Vagina (tissue), 2 donors: Measurements from ENCODE around the gene VWA3B.

Source experiments
- CTCF ChIP-seq, 3 experiments: fragments of 450-650 bp in 2 of 3; fragments of 200-600 bp in 1 of 3; sonication (generic) in 1 of 3; IDR thresholded peaks; one replicate each; pipeline ENCODE4 v1.5.1; 2017 to 2019; ENCODE audit warnings: antibody characterized with exemption in 3 of 3, mild to moderate bottlenecking in 2 of 3, moderate library complexity in 2 of 3
- POLR2A ChIP-seq, 2 donors: fragments of 450-650 bp; IDR thresholded peaks; one replicate each; pipeline ENCODE4 v1.6.1; 2017; ENCODE audit warnings: antibody characterized with exemption in 2 of 2, mild to moderate bottlenecking in 2 of 2, moderate library complexity in 2 of 2
- POLR2AphosphoS5 ChIP-seq, 2 donors: sonication (generic); formaldehyde crosslinking; IDR thresholded peaks; one replicate each; pipeline ENCODE4 v1.9.0; 2017; ENCODE audit warnings: antibody characterized with exemption in 2 of 2, mild to moderate bottlenecking in 2 of 2, low read depth in 1 of 2; ENCODE audit not compliant: insufficient read depth in 1 of 2

GRCh38 chr2:98155291-98155690 lies 68.3 kb downstream of the VWA3B start:
- TF ChIP-seq POLR2A (IDR thresholded peaks at IDR 0.05) (no peak), POLR2AphosphoS5 (IDR thresholded peaks at IDR 0.05; ENCODE audit: insufficient read depth in 1 of 2, low read depth in 1 of 2) (no peak), CTCF (IDR thresholded peaks at IDR 0.05) (no peak)
